Central memory CD4-positive, alpha-beta T cell (primary cell): ENCODE results near the gene TMEM89.

Experiments used
- DNase-seq: peaks from one replicate; pipeline ENCODE4 v3.0.0; 2022

Gene TMEM89

GRCh38 chr3:48641396-48641795 is 19.8 kb upstream of the TMEM89 start:
- no peak for DNase-seq

DNA sequence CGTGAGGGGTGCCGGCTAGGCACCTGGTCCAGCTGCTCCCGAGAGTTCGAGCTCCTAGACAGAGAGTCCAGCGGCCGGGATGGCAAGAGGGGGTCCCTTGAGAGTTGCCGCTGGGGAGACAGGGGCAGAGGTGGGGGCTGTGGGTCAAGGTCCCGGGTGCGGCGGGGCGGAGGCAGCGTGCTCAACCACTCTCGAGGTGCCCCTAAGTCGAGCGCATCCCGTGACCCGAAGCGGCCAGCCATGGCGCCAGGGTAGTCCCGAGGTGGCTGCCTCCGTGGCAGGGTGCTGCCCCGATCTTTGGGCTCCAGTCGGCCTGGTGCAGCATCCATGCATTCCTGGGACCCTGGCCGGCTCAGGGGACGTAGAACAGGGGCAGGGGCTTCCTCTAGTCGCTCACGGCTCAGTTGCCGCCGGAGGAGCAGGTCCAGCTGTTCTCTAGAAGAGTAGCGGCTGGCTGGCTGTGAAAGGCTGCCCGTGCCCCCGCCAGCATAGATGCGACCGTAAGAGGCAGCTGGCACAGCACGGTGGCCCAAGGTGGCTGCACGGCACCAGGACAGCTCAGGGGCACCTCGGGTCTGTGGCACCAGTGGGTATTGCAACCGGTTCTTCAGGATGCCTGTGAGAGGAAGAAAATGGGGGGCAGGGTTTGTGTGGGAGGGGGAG is 18.5 kb upstream of the TMEM89 start:
- no peak for DNase-seq

GRCh38 chr3:48637305-48637704 is 15.7 kb upstream of the TMEM89 start:
- DNase-seq = no peak

DNA sequence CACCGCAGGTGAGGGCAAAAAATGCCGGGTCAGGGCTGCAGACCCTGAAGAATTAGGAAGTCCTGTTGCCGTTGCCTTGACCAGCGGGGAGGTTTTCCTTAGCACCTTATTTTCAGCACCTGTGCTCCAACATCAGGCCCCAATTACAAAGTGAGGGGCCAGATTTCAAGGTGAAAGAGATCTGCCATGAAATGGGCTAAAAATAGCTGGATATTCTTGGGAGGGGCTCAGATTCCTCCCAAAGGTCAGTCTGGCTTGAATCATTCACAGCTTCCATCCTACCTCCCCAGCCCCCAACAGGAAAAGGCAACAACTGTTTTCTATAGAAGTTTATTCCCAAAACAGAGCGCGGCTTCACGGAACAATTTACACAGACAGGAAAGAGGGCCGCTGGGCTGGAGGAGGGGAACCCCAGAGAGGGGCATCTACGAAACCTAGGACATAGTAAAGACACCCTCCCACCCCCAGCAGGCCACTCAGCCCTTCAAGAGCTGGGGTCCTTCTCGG is 14.6 kb upstream of the TMEM89 start:
- no peak for DNase-seq

- DNase-seq = peak; percentile 89
Observed at GRCh38 chr3:48635222-48636021, 13.9 kb upstream of the TMEM89 start, which contains the start of gene SLC26A6. TSS of gene SLC26A6 (minus strand) at chr3:48635461. CDS start at chr3:48635393, 68 bp downstream.

GRCh38 chr3:48634661-48635221 is 13.2 kb upstream of the TMEM89 start:
- no peak for DNase-seq

GRCh38 chr3:48633743-48634142 is 12.2 kb upstream of the TMEM89 start:
- no peak for DNase-seq

DNA sequence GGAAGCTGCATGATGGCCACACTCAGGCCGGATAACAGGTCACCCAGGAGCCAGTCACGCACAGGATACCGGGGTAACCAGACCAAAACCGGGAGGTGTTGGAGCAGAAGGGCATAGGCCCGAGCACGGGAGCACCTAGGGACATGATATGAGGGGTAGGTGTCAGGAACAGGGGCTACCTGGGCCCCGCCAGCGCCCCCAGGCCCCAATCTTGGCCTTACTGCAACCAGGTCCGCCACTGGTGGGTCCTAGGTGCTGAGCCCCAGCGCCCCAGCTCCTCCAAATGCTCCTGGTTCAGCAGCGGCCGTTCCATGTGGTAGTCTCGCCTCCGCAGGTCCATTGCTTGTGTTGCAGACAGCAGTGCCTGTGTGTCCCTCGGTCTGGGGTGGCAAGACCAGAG is 11.7 kb upstream of the TMEM89 start:
- DNase-seq = no peak

GRCh38 chr3:48631516-48632448 is 10.2 kb upstream of the TMEM89 start:
- no peak for DNase-seq

DNA sequence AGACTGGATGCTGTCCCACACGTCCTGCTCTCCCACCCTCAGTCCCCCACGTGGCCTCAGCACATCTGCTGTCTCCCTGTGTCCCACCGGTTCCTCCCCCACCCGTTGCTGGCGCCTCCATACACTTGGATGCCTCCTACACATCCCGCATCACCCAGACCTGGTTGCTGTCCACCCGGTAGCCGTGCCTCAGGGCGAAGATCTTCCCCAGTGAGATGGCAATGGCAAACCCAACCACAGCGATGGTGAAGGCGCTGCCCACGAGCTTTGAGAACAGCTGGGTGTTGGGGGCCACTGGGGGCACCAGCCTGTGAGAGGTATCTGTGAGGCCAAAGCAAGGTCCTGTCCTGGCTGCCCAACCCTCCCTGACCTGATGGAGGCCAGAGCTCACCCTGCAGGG is 9.3 kb upstream of the TMEM89 start:
- DNase-seq = no peak

GRCh38 chr3:48630407-48630806 is 8.8 kb upstream of the TMEM89 start:
- DNase-seq = no peak

- DNase-seq = no peak
Observed at GRCh38 chr3:48629894-48630293, 8.3 kb upstream of the TMEM89 start.

GRCh38 chr3:48628277-48629017 is 6.9 kb upstream of the TMEM89 start:
- DNase-seq = no peak

DNA sequence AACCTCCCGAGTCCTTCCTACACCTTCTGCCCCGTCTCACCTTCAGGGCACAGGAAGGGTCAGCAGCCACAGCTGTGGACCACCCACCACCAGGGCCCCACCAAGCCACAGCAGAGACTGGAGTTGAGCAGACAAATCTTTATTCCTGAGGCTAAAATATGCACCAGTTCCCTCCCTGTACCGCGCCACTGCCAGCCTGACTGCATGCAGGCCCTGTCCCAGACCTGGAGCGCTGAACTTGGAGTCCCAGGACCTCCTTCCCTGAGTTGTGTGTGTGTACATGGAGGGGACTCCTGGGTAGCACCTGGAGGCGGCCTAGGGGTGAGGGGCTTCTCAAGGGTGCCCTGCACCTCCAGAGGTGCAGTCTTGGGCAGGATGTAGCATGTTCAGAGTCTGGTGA is 4.0 kb upstream of the TMEM89 start:
- no peak for DNase-seq

GRCh38 chr3:48624767-48625166 is 3.2 kb upstream of the TMEM89 start:
- no peak for DNase-seq

- DNase-seq = no peak
Observed at GRCh38 chr3:48623851-48624547, 2.4 kb upstream of the TMEM89 start.

- no peak for DNase-seq
Observed at GRCh38 chr3:48619541-48620524, 1.7 kb downstream of the TMEM89 start.

GRCh38 chr3:48617559-48617958 is 4.0 kb downstream of the TMEM89 start:
- DNase-seq = no peak

- DNase-seq = no peak
Observed at GRCh38 chr3:48614044-48614443, 7.5 kb downstream of the TMEM89 start.

DNA sequence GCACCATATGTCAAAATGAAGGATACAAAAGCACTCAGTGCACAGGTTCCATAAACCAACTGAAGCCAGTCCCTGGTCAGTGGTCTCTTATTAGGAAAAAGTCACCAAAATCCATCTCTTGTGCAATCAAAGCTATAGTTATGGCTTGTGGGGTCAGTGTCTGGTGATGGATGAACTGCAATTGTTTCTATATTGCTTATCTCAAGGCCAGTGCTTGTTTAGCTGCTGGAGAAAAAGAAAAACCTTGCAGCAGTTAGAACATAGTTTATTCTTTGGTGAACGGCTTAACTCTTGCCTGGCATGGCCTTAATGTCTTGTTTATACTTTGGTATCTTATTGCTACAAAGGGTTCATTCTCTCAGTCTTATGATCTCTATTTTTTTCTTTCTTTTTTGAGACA is 9.3 kb downstream of the TMEM89 start:
- DNase-seq = no peak
